GM12892 (cell line): Measurements from ENCODE around the gene MYO1D.

Experiments
- POLR2A ChIP-seq: IDR thresholded peaks from 2 replicates; pipeline ENCODE4 v1.6.1; 2011; ENCODE audit warnings: low read depth, low read length, control low read depth
- POLR2AphosphoS5 ChIP-seq: IDR thresholded peaks from 2 replicates; pipeline ENCODE4 v1.6.1; 2011; ENCODE audit warnings: low read depth, low read length, control low read depth
- TAF1 ChIP-seq: IDR thresholded peaks from 2 replicates; pipeline ENCODE4 v1.6.1; 2011; ENCODE audit warnings: low read depth, mild to moderate bottlenecking, control low read depth, low read length, borderline replicate concordance

GRCh38 chr17:32575852-32576251 is 301.1 kb downstream of the MYO1D start:
- no peak for TF ChIP-seq POLR2AphosphoS5
- TF ChIP-seq POLR2A = no peak
- no peak for TF ChIP-seq TAF1
